DMS53 treated with DMSO at 0.1 percent for 48 hours (cell line): Measurements from ENCODE around the gene DRICH1.
"Not testable (repeated sequence)": the region's sequence is repeated elsewhere in the genome, so short reads cannot be mapped to it uniquely, and the experiment has no call there.

Experiments used
- DNase-seq: peaks from one replicate; lab custom pipeline; 2025; ENCODE audit not compliant: unreplicated experiment; lab: John Stamatoyannopoulos, UW

Gene DRICH1

DNA sequence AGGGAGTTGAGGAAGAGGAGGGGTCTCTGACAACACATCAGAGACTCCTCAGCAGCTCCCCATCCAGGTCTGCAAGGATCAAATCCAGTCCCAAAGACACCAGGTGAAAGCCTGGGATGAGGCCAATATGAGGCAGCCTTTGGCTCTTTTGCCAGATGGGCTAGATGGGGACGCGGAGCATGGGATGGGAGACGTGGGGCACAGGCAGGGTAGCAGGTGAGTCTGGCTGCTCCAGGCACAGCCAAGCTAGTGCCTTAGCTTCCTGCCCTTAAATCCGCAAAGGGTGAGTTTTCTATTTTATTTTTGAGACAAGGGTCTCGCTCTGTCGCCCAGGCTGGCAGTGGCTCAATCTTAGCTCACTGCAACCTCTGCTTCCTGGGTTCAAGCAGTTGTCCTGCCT, 19.6 kb upstream of the DRICH1 start:
- no peak for DNase-seq

DNA sequence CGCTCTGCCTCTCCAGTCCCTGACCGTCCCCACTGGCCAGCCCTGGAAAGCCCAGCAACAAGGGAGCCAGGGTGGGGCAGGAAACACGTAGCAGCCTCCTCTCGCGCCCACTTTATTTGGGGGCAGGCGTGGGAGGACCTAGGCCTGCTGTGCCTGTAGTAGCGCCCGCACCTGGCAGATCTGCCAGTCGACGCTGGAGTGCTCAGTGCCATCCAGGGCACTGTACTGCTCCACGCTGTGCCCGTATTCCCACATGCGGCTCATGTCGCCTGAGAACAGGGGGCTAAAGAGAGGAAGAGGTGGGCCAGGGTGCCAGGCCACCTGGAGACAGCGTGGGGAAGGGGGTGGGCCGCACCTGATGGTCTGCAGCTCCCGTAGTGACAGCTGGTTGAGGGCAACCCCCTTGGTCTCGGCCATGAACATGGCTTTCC, 17.0 kb upstream of the DRICH1 start:
- DNase-seq = no peak

DNA sequence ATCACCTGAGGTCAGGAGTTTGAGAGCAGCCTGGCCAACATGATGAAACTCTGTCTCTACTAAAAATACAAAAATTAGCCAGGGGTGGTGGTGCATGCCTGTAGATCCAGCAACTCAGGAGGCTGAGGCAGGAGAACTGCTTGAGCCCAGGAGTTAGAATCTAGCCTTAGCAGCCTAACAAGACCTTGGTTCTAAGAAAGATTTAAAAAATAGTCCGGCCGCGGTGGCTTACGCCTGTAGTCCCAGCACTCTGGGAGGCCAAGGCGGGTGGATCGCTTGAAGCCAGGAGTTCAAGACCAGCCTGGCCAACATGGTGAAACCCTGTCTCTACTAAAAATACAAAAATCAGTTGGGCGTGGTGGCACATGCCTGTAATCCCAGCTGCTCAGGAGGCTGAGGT, 14.4 kb upstream of the DRICH1 start:
- DNase-seq = not testable (repeated sequence)

DNA sequence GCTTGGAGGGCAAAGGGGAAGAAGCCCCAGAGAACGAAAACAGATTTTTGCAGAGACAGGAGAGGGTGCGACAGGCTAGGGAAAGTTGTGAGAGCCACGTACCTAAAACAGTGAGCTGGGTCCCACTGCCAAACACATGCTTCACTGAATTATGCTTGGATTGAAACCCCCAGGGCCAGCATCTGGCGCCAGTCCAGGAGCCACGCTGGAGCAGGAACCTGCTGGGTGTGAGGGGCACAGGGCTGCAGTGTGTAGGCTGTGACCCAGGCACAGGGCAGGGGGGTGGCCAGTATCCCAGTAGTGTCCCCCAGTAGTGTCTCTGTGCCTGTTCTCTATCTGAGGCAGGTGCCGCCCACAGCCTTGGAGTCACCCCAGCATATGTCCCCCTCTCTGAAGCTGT, 8.1 kb upstream of the DRICH1 start:
- DNase-seq = not testable (repeated sequence)

DNA sequence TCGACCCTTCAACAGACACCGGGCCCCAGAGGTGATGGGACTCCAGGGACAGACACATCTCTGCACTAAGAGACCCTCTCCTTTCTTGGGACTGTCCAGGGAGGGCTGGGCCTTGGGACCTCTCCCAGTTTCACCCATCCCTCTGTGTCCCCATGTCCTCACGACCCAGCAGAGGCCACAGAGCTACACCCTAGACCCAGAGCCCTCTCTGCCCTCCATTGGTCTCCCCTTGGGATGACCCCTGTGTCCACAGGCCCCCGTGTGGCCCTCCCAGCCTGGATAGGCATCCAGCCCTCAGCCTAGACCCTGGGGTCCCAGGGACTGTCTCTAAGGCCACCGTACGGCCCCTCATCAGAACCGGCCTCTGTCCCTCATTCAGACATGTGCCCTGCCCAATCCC, 7.5 kb upstream of the DRICH1 start:
- DNase-seq = no peak

DNA sequence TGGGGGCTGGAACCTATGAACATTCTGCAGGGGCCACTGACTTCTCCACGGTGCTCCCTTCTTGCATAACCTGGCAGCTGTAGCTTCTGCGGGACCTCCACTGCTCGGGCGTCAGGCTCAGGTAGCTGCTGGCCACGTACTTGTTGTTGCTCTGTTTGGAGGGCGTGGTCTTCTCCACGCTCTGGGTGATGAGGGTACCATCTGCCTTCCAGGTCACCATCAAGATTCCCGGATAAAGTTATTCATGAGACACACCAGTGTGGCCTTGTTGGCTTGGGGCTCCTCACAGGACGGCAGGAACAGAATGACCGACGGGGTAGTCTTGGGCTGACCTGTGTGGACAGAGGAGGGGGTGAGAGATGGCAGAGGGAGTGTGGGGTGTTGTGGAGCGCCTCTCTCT, 6.5 kb upstream of the DRICH1 start:
- DNase-seq = no peak

DNA sequence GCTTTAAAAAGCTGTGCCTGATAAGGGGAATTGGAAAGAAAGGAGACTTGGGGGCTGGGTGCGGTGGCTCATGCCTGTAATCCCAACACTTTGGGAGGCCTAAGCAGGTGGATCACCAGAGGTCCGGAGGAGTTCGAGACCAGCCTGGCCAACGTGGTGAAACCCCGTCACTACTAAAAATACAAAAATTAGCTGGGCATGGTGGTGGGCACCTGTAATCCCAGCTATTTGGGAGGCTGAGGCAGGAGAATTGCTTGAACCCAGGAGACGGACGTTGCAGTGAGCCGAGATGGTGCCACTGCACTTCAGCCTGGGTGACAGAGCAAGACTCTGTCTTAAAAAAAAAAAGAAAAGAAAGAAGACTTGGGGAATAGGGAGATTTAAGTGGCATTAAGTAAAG, 3.2 kb upstream of the DRICH1 start:
- not testable (repeated sequence) for DNase-seq

DNA sequence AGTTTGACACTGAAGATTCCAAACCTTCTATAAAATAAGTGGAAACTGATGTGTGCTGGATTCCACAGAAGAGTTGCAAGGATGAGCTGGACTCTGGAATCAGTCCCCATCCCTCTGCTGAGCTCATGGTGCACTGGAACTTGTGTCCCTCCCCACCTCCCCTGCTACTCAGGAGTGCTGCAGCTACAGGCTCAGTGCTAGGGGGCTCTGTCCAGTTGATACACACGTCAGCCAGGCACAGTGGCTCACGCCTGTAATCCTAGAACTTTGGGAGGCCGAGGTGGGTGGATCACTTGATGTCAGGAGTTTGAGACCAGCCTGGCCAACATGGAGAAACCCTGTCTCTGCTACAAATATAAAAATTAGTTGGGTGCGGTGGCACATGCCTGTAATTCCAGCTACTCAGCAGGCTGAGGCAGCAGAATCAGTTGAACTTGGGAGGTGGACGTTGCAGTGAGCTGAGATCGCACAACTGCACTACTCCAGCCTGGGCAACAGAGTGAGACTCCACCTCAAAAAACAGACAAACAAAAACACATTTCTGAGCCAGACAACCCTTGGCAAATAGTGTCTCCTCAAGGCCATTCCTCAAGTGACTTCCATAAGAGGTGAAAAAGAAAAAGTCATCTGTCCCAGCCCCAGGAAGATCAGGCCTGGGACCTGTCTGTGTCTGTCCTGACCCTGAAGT, 3.9 kb downstream of the DRICH1 start:
- not testable (repeated sequence) for DNase-seq

DNA sequence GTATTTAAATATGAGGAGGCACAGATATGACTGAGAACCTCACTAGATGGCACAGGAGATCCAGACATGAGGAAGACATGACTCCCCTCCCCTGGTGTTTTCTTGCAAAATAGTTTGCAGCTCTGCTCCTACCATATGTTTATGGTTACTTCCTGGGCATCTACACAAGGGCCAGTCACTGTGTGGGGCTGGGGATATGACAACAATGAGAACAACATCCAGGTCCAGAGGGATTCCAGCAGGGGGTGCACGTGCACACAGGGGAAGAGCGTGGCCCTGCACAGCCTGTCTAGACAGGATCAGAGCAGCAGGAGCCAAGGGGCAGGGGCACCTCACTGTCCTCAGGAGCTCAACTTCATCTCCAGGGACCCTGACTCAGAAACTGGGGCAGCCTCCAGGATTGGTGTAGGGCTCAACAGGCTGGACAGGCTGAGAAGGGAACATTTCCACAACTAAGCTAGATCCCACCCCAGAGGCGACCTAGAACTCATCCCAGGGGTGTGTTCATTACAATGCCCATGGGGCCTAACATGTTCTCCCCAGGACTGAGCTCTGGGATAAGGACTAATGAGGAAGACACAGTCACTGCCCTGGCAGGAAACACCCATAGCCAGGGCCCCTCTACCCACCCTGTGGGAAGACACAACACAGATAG, 4.6 kb downstream of the DRICH1 start:
- DNase-seq = not testable (repeated sequence)

DNA sequence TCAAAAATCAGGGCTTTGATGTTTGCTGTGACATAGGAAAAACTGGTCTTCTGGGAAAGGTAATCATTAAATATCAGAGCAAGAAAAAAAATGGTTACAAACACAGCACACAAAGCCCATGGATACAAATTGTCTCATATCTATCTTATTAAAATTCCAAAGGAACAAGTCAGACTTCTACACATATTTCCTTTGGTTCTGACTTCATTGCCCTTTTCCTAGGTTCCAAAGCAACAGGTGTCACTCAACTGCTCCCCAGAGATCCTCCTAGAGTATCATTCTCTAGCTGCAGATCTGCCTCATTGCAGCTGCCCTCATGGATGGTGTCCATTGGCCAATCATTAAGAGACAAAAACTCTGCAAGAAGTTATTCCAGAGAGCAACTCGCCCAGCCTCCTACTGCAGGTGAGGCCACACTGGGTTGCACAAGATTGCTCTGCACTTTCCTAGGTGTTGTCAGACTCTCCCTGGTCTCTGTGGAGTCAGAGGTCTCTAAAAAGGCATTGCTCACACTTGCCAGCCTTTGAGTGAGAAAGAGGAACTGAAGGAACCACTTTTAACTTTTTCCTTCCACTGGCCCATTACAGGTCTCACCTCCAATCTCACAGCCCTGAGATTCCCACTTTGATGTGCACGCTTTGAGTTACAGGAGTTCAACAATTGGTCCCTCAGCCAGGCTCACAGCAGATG, 5.7 kb downstream of the DRICH1 start:
- DNase-seq = no peak

DNA sequence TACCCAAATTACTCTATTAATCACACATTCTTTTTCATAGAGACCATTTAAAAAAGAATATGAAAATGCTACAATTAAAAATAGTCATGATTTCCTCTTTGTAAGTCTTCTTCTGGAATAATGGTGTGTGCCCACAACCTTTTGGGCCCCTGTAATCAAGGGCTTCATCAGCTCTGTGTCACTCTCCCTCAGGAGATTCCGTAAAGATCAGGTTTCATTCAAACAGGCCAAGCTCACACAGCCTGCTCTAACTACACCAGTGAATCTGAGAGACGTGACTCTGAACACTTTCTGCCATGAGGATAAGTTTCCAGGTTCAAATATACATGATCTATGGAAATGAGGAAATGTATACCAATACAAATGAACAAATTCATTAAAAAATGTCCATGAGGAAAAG, 9.5 kb downstream of the DRICH1 start:
- no peak for DNase-seq

DNA sequence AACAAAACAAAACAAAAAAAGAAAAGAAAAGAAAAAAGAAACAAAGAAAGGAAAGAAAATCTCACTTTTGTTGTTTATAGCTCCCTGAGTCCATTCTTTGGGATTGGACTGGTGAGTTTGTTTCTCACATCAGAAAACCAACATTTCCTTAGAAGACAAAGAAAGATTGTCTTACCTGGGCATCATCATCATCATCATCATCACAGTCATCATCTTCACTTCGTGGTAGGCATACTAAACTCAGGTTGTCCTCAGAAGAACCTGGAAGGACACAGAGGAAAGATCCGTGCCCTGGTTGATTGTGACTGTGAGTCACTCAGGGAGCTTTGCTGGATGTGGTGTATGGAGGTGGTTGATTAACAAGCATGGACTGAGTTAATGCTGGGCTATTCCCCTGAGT, 10.2 kb downstream of the DRICH1 start:
- not testable (repeated sequence) for DNase-seq

DNA sequence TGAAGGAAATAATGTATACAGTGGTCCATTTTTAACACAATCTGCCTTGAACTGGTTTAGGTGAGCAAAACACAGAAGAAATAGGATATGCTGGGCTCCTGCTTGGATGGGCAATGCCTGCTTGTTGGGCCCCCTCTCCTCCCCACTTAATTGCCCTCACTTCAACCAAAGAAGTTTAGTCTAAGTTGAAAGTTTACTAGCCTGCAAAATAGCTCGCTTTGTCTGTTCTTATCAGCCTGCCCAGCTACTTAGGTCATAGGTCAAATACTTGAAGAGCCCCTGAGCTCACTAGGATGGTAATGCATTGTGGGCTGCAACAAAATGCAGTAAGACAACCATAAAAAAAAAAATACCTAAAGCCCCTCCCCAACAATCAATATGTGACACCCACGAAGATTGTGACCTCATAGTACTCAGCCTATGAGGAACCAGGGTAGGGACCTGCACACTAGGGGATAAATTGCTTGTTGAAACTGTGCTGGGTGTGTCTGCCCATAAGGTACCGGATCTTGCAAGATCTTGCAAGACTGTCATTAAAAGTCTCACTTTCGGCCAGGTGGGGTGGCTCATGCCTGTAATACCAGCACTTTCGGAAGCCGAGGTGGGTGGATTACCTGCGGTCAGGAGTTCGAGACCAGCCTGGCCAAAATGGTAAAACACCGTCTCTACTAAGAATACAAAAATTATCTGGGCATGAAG, 10.9 kb downstream of the DRICH1 start:
- no peak for DNase-seq

DNA sequence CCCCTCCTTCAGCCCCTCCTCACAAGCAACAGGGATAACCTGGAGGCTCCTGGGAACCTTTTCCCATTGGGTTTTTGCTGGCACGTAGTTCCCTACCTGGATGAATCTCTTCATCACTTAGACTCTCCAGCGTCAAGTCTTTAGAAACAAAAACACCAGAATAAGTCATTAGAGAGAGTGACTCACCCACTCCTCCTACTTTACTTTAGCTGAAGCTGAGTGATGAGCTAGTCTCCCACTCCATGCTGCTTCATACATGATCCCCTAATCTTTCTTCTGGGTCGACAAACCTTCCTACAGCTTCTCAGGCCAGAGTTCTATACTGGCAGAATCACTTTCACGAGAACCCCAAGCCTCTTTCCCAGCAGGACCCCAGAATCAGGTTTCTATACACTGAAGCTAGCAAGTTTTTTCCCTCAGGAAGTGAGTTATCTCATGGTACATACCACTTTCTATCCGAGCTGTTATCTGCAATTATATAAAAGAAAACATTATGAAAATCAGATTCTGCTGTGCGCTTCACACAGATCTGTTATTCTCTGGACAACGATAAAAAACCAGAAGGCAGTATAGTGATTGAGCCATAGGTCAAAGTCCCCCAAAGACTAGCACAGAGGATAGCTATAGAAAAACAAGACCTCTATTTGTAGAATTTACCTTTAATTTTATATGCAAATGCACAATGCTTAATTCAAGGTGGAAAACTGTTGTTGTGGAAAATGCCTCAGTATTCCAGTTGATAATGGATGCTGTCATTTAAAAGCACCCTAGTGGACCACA, 18.7 kb downstream of the DRICH1 start:
- DNase-seq = no peak

DNA sequence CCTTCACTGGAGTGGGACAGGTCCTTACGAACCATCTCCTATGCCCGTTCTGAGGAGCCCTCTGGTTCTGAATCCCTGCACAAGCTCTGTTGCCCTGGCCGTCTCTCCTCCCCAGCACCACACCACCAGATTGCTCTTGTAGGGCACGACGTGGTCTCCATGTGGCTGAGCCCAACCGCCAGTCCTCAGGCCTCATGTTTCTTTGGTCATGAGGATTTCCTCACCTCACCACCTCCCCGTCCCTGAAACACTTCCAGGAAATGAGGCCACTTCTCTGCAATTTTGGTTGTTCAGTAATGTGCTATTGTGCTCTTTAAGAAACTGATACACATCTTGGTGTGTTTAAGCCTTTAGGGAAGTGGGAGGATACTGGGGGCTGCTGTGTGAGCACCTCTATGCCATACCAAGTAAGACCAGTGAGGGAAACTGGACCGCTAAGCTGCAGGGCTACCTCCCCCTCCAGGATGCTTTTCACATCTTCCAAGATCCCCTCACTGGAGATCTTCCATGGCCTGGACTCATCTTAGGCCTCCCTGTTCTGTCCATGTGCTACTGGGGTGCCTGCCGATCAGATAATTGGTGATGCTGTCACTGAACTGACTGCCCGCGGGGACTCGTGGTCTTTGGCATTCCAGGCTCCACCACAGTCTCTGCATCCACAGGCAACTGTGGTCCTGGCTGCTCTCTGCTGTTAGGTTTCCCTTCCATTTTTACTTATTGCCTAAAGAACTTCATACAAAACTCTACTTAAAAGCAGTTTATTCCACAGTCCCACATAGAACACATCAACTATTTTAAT, 21.9 kb downstream of the DRICH1 start:
- no peak for DNase-seq

DNA sequence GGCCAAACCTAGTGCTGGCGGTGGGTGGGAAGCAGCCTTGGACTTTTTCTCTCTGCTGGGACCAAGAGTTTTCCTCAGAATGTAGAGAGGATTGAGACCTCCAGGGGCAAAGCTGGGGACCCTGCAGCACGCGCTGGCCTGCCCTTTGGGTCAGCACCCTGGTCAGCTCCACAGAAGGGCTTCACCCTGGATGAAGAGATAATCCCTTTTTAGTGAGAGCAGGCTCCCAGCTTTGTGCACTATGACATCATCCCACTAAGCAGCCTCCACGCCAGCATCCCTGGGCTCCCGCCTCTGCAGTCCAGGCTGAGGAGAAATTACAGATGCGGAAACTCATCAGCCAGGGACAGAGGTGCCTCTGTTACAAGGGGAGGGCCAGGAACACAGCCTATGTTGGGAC, 23.5 kb downstream of the DRICH1 start:
- DNase-seq = no peak

DNA sequence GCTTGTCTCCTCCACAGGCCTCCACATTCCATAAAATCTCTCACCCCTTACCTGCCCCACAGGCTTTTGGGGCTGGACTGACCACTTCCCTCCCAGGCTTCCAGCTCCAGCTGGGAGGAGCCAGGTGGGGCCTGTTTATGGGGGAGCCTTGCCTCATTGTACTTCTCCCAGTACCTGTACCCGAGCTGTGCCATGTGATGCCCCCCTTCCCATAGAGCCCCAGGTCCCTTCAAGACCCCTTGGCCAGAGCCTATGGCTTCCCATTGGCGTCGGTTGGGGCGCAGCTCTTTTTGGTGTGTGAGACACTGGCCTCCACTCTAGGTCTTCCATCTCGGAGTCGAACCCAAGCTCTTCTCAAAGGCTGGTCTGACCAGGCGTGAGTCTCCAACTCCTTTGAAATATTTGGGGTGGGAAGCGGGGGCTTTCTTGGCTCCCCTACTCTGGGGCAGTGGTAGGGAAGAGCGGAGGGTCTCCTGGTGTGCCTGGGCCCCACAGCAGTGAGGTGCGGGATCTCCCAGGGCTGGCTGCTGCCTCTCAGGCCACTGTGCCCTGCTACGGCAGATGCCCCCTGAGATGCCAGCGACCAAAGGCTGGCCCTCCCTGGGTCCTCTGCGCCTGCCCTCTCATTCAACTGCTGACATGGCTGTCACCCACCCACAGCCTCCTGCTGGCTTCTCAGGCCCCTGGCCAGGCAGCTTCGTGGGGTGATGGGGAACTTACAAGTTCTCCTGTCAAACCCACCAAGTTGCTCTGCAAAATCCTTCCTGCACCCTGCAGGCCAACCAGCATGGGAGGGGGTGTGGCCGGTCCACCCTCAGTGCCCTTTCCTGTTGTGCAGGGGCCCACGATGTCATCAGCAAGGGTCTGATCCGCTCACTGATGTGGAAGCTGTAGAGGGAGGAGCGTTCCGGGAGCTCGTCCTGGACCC, 25.7 kb downstream of the DRICH1 start:
- no peak for DNase-seq

DNA sequence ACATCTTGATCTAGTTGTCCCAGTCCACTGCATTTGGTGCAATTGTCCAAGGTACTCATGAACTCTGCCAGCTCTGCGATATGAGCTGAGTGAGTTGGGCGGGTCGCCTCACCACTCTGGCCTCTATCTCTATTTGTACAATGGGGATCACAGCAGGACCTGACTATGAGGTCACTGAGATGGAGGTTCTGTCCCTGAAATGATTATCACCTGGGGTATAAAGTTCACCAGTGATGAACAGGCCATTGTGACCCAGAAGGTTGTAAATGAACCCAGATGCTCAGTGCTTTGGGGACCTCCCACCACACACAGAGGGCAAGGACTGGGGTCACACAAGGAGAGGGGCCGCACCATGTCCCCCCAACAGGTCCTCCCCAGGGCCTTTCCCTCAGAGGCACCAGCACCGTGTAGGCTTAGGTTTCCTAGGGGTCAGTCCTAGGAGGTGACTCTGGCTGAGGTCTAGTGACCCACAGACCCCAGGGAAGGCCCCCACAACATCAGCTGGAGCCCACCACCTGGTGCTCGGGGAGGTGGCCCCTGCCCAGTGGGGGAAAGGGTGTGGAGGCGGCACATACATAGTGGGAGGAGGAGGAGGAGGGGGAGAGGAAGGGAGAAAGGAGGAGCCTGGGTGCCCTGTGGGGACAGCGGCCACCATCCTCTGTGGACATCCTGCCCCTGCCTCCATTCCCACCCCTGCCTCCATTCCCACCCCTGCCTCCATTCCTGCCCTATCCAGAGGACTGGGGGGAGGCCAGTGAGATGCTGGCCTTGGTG, 27.0 kb downstream of the DRICH1 start:
- DNase-seq = no peak
